GM12864 (cell line): ENCODE measurements around the gene GRIK3.

Source experiments
- DNase-seq: peaks from one replicate; pipeline ENCODE4 v3.0.0-alpha.2; 2011; ENCODE audit warnings: low read depth
- H3K4me3 ChIP-seq: 2 replicates; pipeline ENCODE4 v1.5.1; 2011; ENCODE audit warnings: mild to moderate bottlenecking, low read depth, low read length, control low read depth
- CTCF ChIP-seq: IDR thresholded peaks from 2 replicates; pipeline ENCODE4 v1.5.1; 2011; ENCODE audit warnings: low read depth, mild to moderate bottlenecking, moderate library complexity, low read length, control low read depth, inconsistent platforms; ENCODE audit errors: missing control alignments

Gene GRIK3

GRCh38 chr1:36796733-36797132 is 237.6 kb downstream of the GRIK3 start:
- TF ChIP-seq CTCF = no peak
- no peak for DNase-seq
- no peak overlapping the region for H3K4me3 ChIP-seq

GRCh38 chr1:36796106-36796590 is 238.2 kb downstream of the GRIK3 start:
- no peak for TF ChIP-seq CTCF
- no peak for DNase-seq
- H3K4me3 ChIP-seq = no peak overlapping the region

GRCh38 chr1:36794460-36794859 is 239.9 kb downstream of the GRIK3 start:
- no peak for TF ChIP-seq CTCF
- DNase-seq = no peak
- no peak overlapping the region for H3K4me3 ChIP-seq

- DNase-seq = no peak
- TF ChIP-seq CTCF = no peak
Measured at GRCh38 chr1:36793452-36793851, 240.9 kb downstream of the GRIK3 start.

GRCh38 chr1:36792292-36792691 is 242.0 kb downstream of the GRIK3 start:
- H3K4me3 ChIP-seq = no peak overlapping the region
- no peak for TF ChIP-seq CTCF
- no peak for DNase-seq

More at GRCh38 chr1:36793452-36793851, 240.9 kb downstream of the GRIK3 start:
- no peak overlapping the region for H3K4me3 ChIP-seq

GRCh38 chr1:36790191-36790590 is 244.1 kb downstream of the GRIK3 start:
- H3K4me3 ChIP-seq = no peak overlapping the region
- TF ChIP-seq CTCF = no peak
- DNase-seq = no peak

- DNase-seq = no peak
- TF ChIP-seq CTCF = no peak
- no peak overlapping the region for H3K4me3 ChIP-seq
Measured at GRCh38 chr1:36789535-36789934, 244.8 kb downstream of the GRIK3 start.
